Germinal center (tissue), 1 donor: ENCODE results near the gene PM20D2.
"Not testable (repeated sequence)": the region's sequence is repeated elsewhere in the genome, so short reads cannot be mapped to it uniquely, and the experiment has no call there.

Experiments used
- DNase-seq: peaks from one replicate; pipeline ENCODE4 v3.0.0; 2012; ENCODE audit warnings: mixed read lengths, low spot score

PM20D2 gene

GRCh38 chr6:89145956-89146717, at the start of gene PM20D2:
TSS of gene PM20D2 (plus strand) at chr6:89146055. CDS start at chr6:89146145, 90 bp downstream.
- DNase-seq: peak; percentile 87

GRCh38 chr6:89098461-89098860, 47.4 kb upstream of the PM20D2 start:
- no peak for DNase-seq

GRCh38 chr6:89100114-89100513, 45.7 kb upstream of the PM20D2 start:
- DNase-seq: no peak

GRCh38 chr6:89110284-89110683, 35.6 kb upstream of the PM20D2 start:
- DNase-seq: no peak

- DNase-seq: no peak
Observed at GRCh38 chr6:89111933-89112332, 33.9 kb upstream of the PM20D2 start.

- no peak for DNase-seq
Observed at GRCh38 chr6:89116702-89117101, 29.2 kb upstream of the PM20D2 start.

- DNase-seq: peak; percentile 85
Observed at GRCh38 chr6:89117211-89118108, 28.4 kb upstream of the PM20D2 start, which contains the start of gene SRSF12. TSS of gene SRSF12 (minus strand) at chr6:89118071. CDS start at chr6:89117887, 184 bp downstream.

GRCh38 chr6:89118931-89119330, 26.9 kb upstream of the PM20D2 start:
- no peak for DNase-seq

- no peak for DNase-seq
Observed at GRCh38 chr6:89120371-89120770, 25.5 kb upstream of the PM20D2 start.

GRCh38 chr6:89121934-89122333, 23.9 kb upstream of the PM20D2 start:
- no peak for DNase-seq

GRCh38 chr6:89122625-89123024, 23.2 kb upstream of the PM20D2 start:
- peak; percentile 27 for DNase-seq

- not testable (repeated sequence) for DNase-seq
Observed at GRCh38 chr6:89128256-89128671, 17.6 kb upstream of the PM20D2 start.

GRCh38 chr6:89131599-89131998, 14.3 kb upstream of the PM20D2 start:
- no peak for DNase-seq

GRCh38 chr6:89132057-89132456, 13.8 kb upstream of the PM20D2 start:
- DNase-seq: no peak

- no peak for DNase-seq
Observed at GRCh38 chr6:89133981-89134380, 11.9 kb upstream of the PM20D2 start.

GRCh38 chr6:89134723-89135122, 11.1 kb upstream of the PM20D2 start:
- no peak for DNase-seq

GRCh38 chr6:89138173-89138572, 7.7 kb upstream of the PM20D2 start:
- no peak for DNase-seq

GRCh38 chr6:89139509-89140346, 6.1 kb upstream of the PM20D2 start:
- DNase-seq: no peak

- no peak for DNase-seq
Observed at GRCh38 chr6:89140347-89141156, 5.3 kb upstream of the PM20D2 start.

- peak; percentile 51 for DNase-seq
Observed at GRCh38 chr6:89144354-89144906, 1.4 kb upstream of the PM20D2 start.
